Activated CD8-positive, alpha-beta T cell treated with anti-CD3 and anti-CD28 coated beads for 36 hours (primary cell): ENCODE measurements around the gene SRPK2. TPM values are rescaled to one million over a fixed set of nuclear protein-coding genes. Genes with fewer than 3 reads are reported as not detected.

Experiments
- ATAC-seq: fragments of 200-7000 bp; cut with Tn5 transposase; one replicate; pipeline ENCODE4 v1.10.0; 2021; ENCODE audit warnings: mild to moderate bottlenecking, moderate library complexity
- CTCF ChIA-PET: fragments of 350-600 bp; sonication (Branson Sonifier 250); formaldehyde crosslinking; loops from one replicate; lab custom pipeline; 2021; ENCODE audit warnings: antibody characterized with exemption; lab: Charles Lee
- POLR2A ChIA-PET: fragments of 350-600 bp; sonication (Branson Sonifier 250); formaldehyde crosslinking; loops from one replicate; lab custom pipeline; 2021; ENCODE audit warnings: antibody characterized with exemption; lab: Charles Lee
- DNase-seq: peaks from one replicate; pipeline ENCODE4 v3.0.0-alpha.2; 2020
- H3K27ac Mint-ChIP-seq: one replicate; pipeline ENCODE4 v1.8.0; 2021; ENCODE audit warnings: mild to moderate bottlenecking, mixed read lengths
- H3K27me3 Mint-ChIP-seq: one replicate; pipeline ENCODE4 v1.8.0; 2021; ENCODE audit warnings: mixed read lengths
- H3K36me3 Mint-ChIP-seq: one replicate; pipeline ENCODE4 v1.8.0; 2021; ENCODE audit warnings: low read depth, mixed read lengths
- H3K4me1 Mint-ChIP-seq: one replicate; pipeline ENCODE4 v1.8.0; 2021; ENCODE audit warnings: low read depth, mixed read lengths
- H3K4me3 Mint-ChIP-seq: one replicate; pipeline ENCODE4 v1.8.0; 2021; ENCODE audit warnings: mild to moderate bottlenecking, moderate library complexity, mixed read lengths
- H3K9me3 Mint-ChIP-seq: one replicate; pipeline ENCODE4 v1.8.0; 2021; ENCODE audit warnings: mixed read lengths
- intact Hi-C: fragments of 100-400 bp; cut with micrococcal nuclease; formaldehyde crosslinking; loops from one replicate; pipeline ENCODE4 v1.10.0; 2022
- total RNA-seq, 2 experiments: library from RNA; stranded (reverse); gene quantifications; one replicate each; pipeline ENCODE4 v1.2.3, GENCODE V29; 2021
- TF ChIP-seq, protein P1 (sequence below): fragments of 200-600 bp; IDR thresholded peaks from one replicate; pipeline ENCODE4 v1.8.0; 2022; ENCODE audit warnings: antibody characterized with exemption, mild to moderate bottlenecking

SRPK2 gene
- total RNA-seq, 2 experiments from 2014 or later, result 32.9 to 33.5 TPM

DNA sequence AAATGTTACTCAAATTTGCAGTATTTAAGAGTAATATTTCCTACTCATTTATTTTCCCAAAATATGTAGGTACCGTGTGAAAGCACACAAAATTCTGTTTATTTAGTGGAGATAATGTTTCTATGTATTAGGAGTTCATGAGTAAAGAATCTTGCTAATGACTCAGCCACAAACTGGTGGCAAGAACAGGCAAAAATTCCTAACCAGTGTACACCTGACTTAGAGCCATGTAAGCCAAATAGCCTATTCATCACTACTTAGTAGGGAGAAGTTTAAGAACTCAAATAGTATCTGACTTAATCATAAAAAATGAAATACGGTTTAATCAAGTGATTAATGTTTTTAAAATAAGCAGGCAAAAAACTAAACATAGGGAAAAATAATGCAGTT, 169.0 kb downstream of the SRPK2 start:
- no peaks in the 10 kb centered on the region for H3K27me3 Mint-ChIP-seq
- H3K9me3 Mint-ChIP-seq, result no peaks in the 10 kb centered on the region
- ChIA-PET POLR2A (no interaction called here), CTCF (interaction anchor here (1.5 kb wide), 1 partner anchor 10 kb away, joined by 5 read pairs; no protein-coding TSS in a partner anchor)
- ATAC-seq, result no peak
- intact Hi-C loops, result no loop called here
- peaks cover 4% of the 10 kb centered on the region for H3K36me3 Mint-ChIP-seq
- no peak for DNase-seq
- no peak overlapping the region for H3K27ac Mint-ChIP-seq
- H3K4me3 Mint-ChIP-seq, result no peak overlapping the region
- TF ChIP-seq, protein P1, sequence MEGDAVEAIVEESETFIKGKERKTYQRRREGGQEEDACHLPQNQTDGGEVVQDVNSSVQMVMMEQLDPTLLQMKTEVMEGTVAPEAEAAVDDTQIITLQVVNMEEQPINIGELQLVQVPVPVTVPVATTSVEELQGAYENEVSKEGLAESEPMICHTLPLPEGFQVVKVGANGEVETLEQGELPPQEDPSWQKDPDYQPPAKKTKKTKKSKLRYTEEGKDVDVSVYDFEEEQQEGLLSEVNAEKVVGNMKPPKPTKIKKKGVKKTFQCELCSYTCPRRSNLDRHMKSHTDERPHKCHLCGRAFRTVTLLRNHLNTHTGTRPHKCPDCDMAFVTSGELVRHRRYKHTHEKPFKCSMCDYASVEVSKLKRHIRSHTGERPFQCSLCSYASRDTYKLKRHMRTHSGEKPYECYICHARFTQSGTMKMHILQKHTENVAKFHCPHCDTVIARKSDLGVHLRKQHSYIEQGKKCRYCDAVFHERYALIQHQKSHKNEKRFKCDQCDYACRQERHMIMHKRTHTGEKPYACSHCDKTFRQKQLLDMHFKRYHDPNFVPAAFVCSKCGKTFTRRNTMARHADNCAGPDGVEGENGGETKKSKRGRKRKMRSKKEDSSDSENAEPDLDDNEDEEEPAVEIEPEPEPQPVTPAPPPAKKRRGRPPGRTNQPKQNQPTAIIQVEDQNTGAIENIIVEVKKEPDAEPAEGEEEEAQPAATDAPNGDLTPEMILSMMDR, result no peak
- H3K4me1 Mint-ChIP-seq, result peaks cover 31% of the 10 kb centered on the region

DNA sequence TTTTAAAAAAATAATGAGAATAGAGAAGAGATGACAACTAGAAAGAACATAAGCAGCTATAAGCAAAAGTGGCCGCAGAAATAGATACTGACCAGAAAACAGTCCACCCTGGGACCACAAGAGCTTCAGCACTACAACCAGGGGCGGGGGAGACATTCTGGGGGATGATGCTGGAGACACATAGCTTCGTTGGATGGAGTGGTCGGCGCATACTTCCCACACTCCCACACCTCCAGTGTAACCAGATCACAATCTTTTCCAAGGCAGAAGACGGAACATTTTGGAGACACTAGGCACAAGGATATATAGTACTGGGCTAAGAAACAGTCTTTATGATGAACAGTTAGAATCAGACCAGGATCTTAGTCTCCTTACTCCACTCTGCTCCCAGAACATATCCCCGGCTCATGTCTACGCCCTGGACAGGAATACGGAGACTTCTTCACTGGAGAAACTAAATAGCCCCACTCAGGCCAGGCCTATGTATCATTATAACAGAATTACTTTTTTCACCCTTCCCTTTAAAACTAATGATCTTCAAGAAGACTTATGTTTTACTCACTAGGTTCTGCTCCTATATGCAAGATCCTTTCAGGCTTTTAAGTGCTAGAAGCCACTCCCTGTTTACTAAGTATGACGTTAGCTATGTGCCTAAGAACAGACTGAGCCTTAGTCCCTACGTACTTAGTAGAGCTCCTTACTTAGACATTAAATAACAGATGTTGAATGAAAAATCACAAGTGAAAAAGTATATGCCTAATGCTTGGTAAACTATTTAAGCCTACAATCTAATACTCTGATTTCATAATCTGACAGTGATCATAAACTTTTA, 169.6 kb downstream of the SRPK2 start:
- ATAC-seq (no peak), DNase-seq (no peak)
- no peaks in the 10 kb centered on the region for H3K27me3 Mint-ChIP-seq
- intact Hi-C loops, result no loop called here
- H3K36me3 Mint-ChIP-seq, result peaks cover 4% of the 10 kb centered on the region
- H3K4me3 Mint-ChIP-seq, result no peak overlapping the region
- ChIA-PET POLR2A (no interaction called here), CTCF (interaction anchor here (1.5 kb wide), 1 partner anchor 9 kb away, joined by 5 read pairs; no protein-coding TSS in a partner anchor)
- H3K4me1 Mint-ChIP-seq, result peaks cover 33% of the 10 kb centered on the region
- TF ChIP-seq, protein P1, result no peak
- H3K9me3 Mint-ChIP-seq, result no peaks in the 10 kb centered on the region
- no peak overlapping the region for H3K27ac Mint-ChIP-seq

DNA sequence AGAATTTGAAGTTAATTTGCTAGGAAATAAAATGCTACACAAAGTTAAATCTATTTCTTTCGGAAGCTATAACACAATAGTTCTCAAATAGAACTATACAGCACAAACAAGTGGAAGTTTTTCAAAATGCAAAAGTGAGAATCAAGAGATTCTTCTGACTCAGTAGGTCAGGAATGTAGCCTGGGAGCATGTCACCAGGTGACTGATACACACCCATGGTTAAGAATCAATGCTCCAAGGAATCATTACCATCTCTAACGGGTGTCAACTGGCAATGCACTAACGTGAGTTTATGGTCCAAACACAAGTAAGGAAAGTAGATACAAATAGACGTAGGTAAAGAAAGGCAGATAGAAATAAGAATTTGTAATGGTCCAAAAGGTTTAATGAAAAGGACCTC, 170.5 kb downstream of the SRPK2 start:
- no peaks in the 10 kb centered on the region for H3K27me3 Mint-ChIP-seq
- no peak for DNase-seq
- ATAC-seq, result no peak
- TF ChIP-seq, protein P1, result no peak
- POLR2A ChIA-PET, result no interaction called here
- intact Hi-C loops, result no loop called here
- no peak overlapping the region for H3K27ac Mint-ChIP-seq
- peaks cover 34% of the 10 kb centered on the region for H3K4me1 Mint-ChIP-seq
- peaks cover 4% of the 10 kb centered on the region for H3K36me3 Mint-ChIP-seq
- H3K4me3 Mint-ChIP-seq, result no peak overlapping the region
- CTCF ChIA-PET, result interaction anchor here (0.8 to 1.5 kb wide), 2 partner anchors 8 to 9 kb away, joined by 3 to 5 read pairs; no protein-coding TSS in a partner anchor
- H3K9me3 Mint-ChIP-seq, result no peaks in the 10 kb centered on the region

DNA sequence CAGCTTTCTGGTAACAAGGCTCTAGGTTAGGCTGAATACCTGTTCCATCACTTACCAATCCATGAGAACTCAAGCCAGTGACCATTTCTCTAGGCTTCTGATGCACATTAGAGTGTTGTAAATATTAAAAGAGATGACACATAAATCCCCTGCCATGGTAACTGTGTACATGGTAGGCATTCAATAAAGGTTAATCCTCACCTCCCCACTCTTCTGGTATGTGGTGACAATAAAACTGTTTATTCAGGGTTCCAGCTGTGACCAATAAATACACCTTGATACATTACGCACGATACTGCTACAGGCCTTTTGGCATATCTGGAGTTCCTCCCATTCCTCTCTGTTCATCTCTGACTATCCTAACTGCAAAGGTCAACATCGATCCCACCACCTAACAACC, 171.9 kb downstream of the SRPK2 start:
- Mint-ChIP-seq H3K36me3 (peaks cover 5% of the 10 kb centered on the region), H3K27me3 (no peaks in the 10 kb centered on the region), H3K4me3 (no peak overlapping the region), H3K9me3 (no peaks in the 10 kb centered on the region), H3K4me1 (peaks cover 38% of the 10 kb centered on the region), H3K27ac (no peak overlapping the region)
- ATAC-seq (no peak), DNase-seq (no peak)
- TF ChIP-seq, protein P1, result no peak
- CTCF ChIA-PET, result no interaction called here
- intact Hi-C loops, result no loop called here
- POLR2A ChIA-PET, result no interaction called here

DNA sequence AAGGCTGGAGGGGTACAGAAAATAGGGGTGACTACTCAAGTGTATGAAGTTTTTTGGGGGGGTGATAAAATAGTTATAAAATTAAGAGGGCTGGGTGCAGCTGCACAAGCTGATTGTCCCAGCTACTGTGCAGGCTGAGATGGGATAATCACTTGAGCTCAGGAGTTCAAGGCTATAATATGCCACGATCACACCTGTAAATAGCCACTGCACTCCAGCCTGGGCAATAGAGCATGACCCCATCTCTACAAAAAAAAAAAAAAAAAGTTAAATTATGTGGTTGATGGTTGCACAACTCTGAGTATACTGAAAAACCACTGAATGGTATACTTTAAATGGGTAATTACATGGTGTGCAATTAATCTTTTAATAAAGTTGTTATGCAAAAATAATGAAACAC, 172.9 kb downstream of the SRPK2 start:
- no peak overlapping the region for H3K27ac Mint-ChIP-seq
- H3K4me3 Mint-ChIP-seq, result no peak overlapping the region
- H3K27me3 Mint-ChIP-seq, result no peaks in the 10 kb centered on the region
- TF ChIP-seq, protein P1, result no peak
- H3K4me1 Mint-ChIP-seq, result peaks cover 35% of the 10 kb centered on the region
- DNase-seq (no peak), ATAC-seq (no peak)
- ChIA-PET POLR2A (no interaction called here), CTCF (no interaction called here)
- intact Hi-C loops, result no loop called here
- H3K36me3 Mint-ChIP-seq, result peaks cover 5% of the 10 kb centered on the region
- H3K9me3 Mint-ChIP-seq, result peaks cover 7% of the 10 kb centered on the region
